ENCODE data around the gene UGT1A8.

DNA sequence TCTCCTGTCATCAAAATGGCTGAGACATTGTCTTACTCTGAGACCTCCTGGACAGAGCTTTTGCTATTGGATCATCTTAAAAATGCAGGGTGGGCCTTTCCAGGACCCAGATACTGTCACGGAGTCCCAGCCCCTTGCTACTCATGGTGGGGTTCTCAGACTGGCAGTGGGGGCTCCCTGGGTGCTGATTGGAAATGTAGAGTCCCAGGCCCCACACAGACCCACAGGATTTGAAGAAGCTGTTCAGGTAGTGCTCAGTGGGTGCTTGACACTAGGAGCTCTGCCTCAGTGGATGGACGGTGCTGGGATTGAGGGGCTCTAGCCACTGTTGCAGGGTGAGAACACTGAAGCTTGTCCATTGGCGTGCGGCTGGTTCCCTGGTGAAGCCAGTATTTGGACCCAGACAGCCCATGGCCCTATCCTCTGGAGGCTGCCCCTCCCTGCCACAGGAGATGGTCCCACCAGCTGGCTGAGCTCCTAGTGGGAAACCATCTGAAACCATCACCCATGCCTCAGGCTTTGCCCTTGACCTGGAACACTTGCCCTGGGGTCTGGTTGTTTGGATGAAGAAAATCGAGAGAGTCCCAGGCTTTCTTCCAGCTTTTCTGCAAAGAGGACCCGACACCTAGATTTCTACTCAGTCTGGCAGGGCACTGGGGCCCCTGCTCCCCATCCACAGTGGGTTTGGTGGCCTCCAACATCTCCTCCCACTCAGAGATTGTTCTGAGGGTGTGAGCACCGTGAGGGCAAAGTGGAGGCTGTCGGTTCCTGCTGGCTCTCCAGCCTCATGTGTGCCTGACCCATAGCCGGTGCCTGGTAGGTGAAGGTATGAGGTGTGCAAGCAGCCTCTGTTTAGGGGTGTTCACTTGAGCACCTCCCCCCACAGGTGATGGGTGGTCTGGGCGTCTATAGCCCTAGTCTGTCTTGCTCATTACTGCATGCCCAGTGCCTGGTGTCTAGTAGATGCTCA, 190.8 kb downstream of the UGT1A8 start:
- TF ChIP-seq, protein P1, sequence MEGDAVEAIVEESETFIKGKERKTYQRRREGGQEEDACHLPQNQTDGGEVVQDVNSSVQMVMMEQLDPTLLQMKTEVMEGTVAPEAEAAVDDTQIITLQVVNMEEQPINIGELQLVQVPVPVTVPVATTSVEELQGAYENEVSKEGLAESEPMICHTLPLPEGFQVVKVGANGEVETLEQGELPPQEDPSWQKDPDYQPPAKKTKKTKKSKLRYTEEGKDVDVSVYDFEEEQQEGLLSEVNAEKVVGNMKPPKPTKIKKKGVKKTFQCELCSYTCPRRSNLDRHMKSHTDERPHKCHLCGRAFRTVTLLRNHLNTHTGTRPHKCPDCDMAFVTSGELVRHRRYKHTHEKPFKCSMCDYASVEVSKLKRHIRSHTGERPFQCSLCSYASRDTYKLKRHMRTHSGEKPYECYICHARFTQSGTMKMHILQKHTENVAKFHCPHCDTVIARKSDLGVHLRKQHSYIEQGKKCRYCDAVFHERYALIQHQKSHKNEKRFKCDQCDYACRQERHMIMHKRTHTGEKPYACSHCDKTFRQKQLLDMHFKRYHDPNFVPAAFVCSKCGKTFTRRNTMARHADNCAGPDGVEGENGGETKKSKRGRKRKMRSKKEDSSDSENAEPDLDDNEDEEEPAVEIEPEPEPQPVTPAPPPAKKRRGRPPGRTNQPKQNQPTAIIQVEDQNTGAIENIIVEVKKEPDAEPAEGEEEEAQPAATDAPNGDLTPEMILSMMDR (IDR thresholded peaks at IDR 0.05) = no peak
- no peak for TF ChIP-seq POLR2A (IDR thresholded peaks at IDR 0.05)
